ENCODE data around the gene OR4B1. TPM values are rescaled to one million over a fixed set of nuclear protein-coding genes. Genes with fewer than 3 reads are reported as not detected.

OR4B1 gene
- total RNA-seq, 1 experiment from 2014 or later = not detected

GRCh38 chr11:48182860-48183526 lies 33.6 kb upstream of the OR4B1 start:
- Histone ChIP-seq H4K5ac (ENCODE audit: insufficient read length, low read depth, low read length) (no peak overlapping the region), H3K79me1 (ENCODE audit: insufficient read depth, low read depth, low read length, poor library complexity, severe bottlenecking) (no peaks in the 10 kb centered on the region), H2BK120ac (ENCODE audit: low read depth, low read length, poor library complexity, severe bottlenecking) (no peak overlapping the region), H3K4me2 (ENCODE audit: insufficient read depth, insufficient read length, low read length) (no peak overlapping the region), H3K18ac (ENCODE audit: insufficient read length, low read depth, low read length) (no peak overlapping the region), H2AFZ (ENCODE audit: low read length) (no peak overlapping the region), H4K91ac (ENCODE audit: insufficient read length, low read depth, low read length) (no peak overlapping the region), H4K20me1 (ENCODE audit: control insufficient read depth, insufficient read depth, insufficient read length) (no peaks in the 10 kb centered on the region), H3K56ac (ENCODE audit: insufficient read length, low read depth, low read length) (no peak overlapping the region), H3K79me2 (ENCODE audit: insufficient read depth, low read length) (no peaks in the 10 kb centered on the region), H2BK15ac (ENCODE audit: low read depth, low read length) (no peak overlapping the region), H2BK20ac (ENCODE audit: low read depth, low read length, poor library complexity, severe bottlenecking) (no peak overlapping the region), H3K4me1 (ENCODE audit: insufficient read depth, low read length) (no peaks in the 10 kb centered on the region), H3K23me2 (ENCODE audit: insufficient read length, low read depth, low read length, poor library complexity, severe bottlenecking) (no peaks in the 10 kb centered on the region), H2BK5ac (ENCODE audit: insufficient read length, low read length) (no peak overlapping the region), H3T11ph (ENCODE audit: low read length) (no peak overlapping the region), H3K23ac (ENCODE audit: insufficient read length, low read depth, low read length) (no peak overlapping the region), H2AK5ac (ENCODE audit: insufficient read length, low read length) (no peak overlapping the region), H3K27me3 (ENCODE audit: insufficient read depth, low read length) (no peaks in the 10 kb centered on the region), H3K4ac (ENCODE audit: low read depth, low read length) (no peak overlapping the region), H2BK12ac (ENCODE audit: insufficient read length, low read depth, low read length) (no peak overlapping the region), H3K14ac (ENCODE audit: insufficient read depth, low read length) (no peak overlapping the region), H3K9ac (ENCODE audit: extremely low read depth, insufficient read length, low read length) (no peak overlapping the region), H3K27ac (ENCODE audit: insufficient read length, low read depth, low read length) (no peak overlapping the region), H3K9me3 (ENCODE audit: control insufficient read depth, low read depth, low read length) (peaks cover 59% of the 10 kb centered on the region), H4K8ac (replicated peaks; ENCODE audit: insufficient read length, low read depth, low read length) (no peak overlapping the region)
- Mint-ChIP-seq H3K27ac (no peak overlapping the region), H3K27me3 (ENCODE audit: low read depth) (no peaks in the 10 kb centered on the region; the same call in none of the 2 replicates), H3K4me1 (no peaks in the 10 kb centered on the region), H3K4me3 (no peak overlapping the region), H3K9me3 (peaks cover 73 to 82% of the 10 kb centered on the region in 2 experiments), H3K36me3 (ENCODE audit: insufficient read depth in 1 of 3, low read depth in 3 of 3) (peaks cover 0 to 17% (median 11%) of the 10 kb centered on the region in 3 experiments; a peak in 3 of 7 replicates)
- TF ChIP-seq CTCF (conservative IDR thresholded peaks at IDR 0.05) = no peak
- DNase-seq = no peak
- WGBS (ENCODE audit: extremely low coverage, insufficient read length, low lambda C conversion rate) = no CpG with 5 or more reads among the region's 4 CpGs

Measured in H9 (cell line).